Fibroblast of lung (primary cell): ENCODE measurements around the gene SOX9. TPM values are rescaled to one million over a fixed set of nuclear protein-coding genes. Genes with fewer than 3 reads are reported as not detected.

ENCODE experiments used
- DNase-seq, 2 donors: peaks; one replicate each; pipeline versions ENCODE4 v3.0.0 to v3.0.0-alpha.2; 2010; ENCODE audit warnings: low read depth in 2 of 2
- H2AFZ ChIP-seq: 2 replicates; pipeline ENCODE4 v1.5.1; 2012; ENCODE audit warnings: low read length, control low read depth, inconsistent platforms
- H3K27ac ChIP-seq: 2 replicates; pipeline ENCODE4 v1.5.1; 2011; ENCODE audit warnings: low read length, control low read depth; ENCODE audit not compliant: insufficient read depth
- H3K27me3 ChIP-seq: 2 replicates; pipeline ENCODE4 v1.5.1; 2011; ENCODE audit warnings: mild to moderate bottlenecking, low read length; ENCODE audit not compliant: control insufficient read depth, insufficient read depth
- H3K36me3 ChIP-seq: 2 replicates; pipeline ENCODE4 v1.5.1; 2011; ENCODE audit warnings: low read length; ENCODE audit not compliant: control insufficient read depth, insufficient read depth
- H3K4me1 ChIP-seq: 2 replicates; pipeline ENCODE4 v1.5.1; 2011; ENCODE audit warnings: low read length; ENCODE audit not compliant: control insufficient read depth, insufficient read depth; ENCODE audit errors: extremely low read depth
- H3K4me2 ChIP-seq: 2 replicates; pipeline ENCODE4 v1.5.1; 2011; ENCODE audit warnings: low read length, control low read depth; ENCODE audit not compliant: insufficient read depth; ENCODE audit errors: extremely low read depth
- H3K4me3 ChIP-seq, 4 experiments: fragments of 200-600 bp in 1 of 4; sonication (generic) in 1 of 4; replicated peaks in 1 of 4; 2 replicates each; pipeline ENCODE4 v1.5.1; 2011 to 2016; ENCODE audit warnings: low read length in 4 of 4, low read depth in 3 of 4, mild to moderate bottlenecking in 3 of 4, control low read depth in 2 of 4, inconsistent platforms in 1 of 4, mixed read lengths in 1 of 4; ENCODE audit not compliant: insufficient read depth in 1 of 4; ENCODE audit errors: control extremely low read depth in 1 of 4
- H3K79me2 ChIP-seq: 2 replicates; pipeline ENCODE4 v1.5.1; 2012; ENCODE audit warnings: mild to moderate bottlenecking, low read length, inconsistent platforms; ENCODE audit not compliant: control insufficient read depth, insufficient read depth
- H3K9ac ChIP-seq: 2 replicates; pipeline ENCODE4 v1.5.1; 2011; ENCODE audit warnings: mild to moderate bottlenecking, low read length, control low read depth; ENCODE audit not compliant: insufficient read depth
- H3K9me3 ChIP-seq: 2 replicates; pipeline ENCODE4 v1.5.1; 2012; ENCODE audit warnings: low read depth, low read length; ENCODE audit not compliant: control insufficient read depth, insufficient read depth
- H4K20me1 ChIP-seq: 2 replicates; pipeline ENCODE4 v1.5.1; 2011; ENCODE audit warnings: low read length; ENCODE audit not compliant: control insufficient read depth, insufficient read depth; ENCODE audit errors: extremely low read depth
- CTCF ChIP-seq, 2 donors: IDR thresholded peaks in 1 of 2; conservative IDR thresholded peaks in 1 of 2; 1 replicate in 1 of 2; 2 replicates in 1 of 2; pipeline ENCODE4 v1.5.1; 2011 to 2012; ENCODE audit warnings: low read length in 2 of 2, control low read depth in 1 of 2, inconsistent platforms in 1 of 2, low read depth in 1 of 2, mild to moderate bottlenecking in 1 of 2
- EZH2 ChIP-seq: IDR thresholded peaks from 2 replicates; pipeline ENCODE4 v1.5.1; 2012; ENCODE audit warnings: low read length, control low read depth, mild to moderate bottlenecking; ENCODE audit errors: missing control alignments
- polyA plus RNA-seq, 2 donors: library from polyadenylated mRNA; depleted of rRNA in 1 of 2; stranded (reverse) in 1 of 2; unstranded in 1 of 2; fragments of >200 nt; gene quantifications; 2 replicates each; pipeline ENCODE4 v1.2.1, GENCODE V29; 2011 to 2012; ENCODE audit warnings: missing spikeins in 1 of 2
- total RNA-seq: library from RNA; depleted of rRNA; stranded (reverse); fragments of >200 nt; gene quantifications from 2 replicates; pipeline ENCODE4 v1.2.1, GENCODE V29; 2014

SOX9 gene
- total and polyA plus RNA-seq, 2 donors (not counting 1 experiment from before 2014, with no cell fraction given), result 3.1 to 5.4 TPM

GRCh38 chr17:72162569-72162968 lies 41.7 kb downstream of the SOX9 start:
- no peak overlapping the region for H3K4me2 ChIP-seq
- H4K20me1 ChIP-seq, result no peaks in the 10 kb centered on the region
- no peaks in the 10 kb centered on the region for H3K79me2 ChIP-seq
- no peaks in the 10 kb centered on the region for H3K27me3 ChIP-seq
- no peaks in the 10 kb centered on the region for H3K36me3 ChIP-seq
- H3K9me3 ChIP-seq, result no peaks in the 10 kb centered on the region
- DNase-seq, result no peak
- no peak overlapping the region for H2AFZ ChIP-seq
- H3K4me1 ChIP-seq, result no peaks in the 10 kb centered on the region
- no peak overlapping the region for H3K27ac ChIP-seq
- no peak overlapping the region for H3K9ac ChIP-seq
- no peak for TF ChIP-seq EZH2
- TF ChIP-seq CTCF (conservative IDR thresholded peaks at IDR 0.05 in 1 of 2, IDR thresholded peaks at IDR 0.05 in 1 of 2; ENCODE audit: low read depth in 1 of 2, low read length in 2 of 2), result no peak
- no peak overlapping the region for H3K4me3 ChIP-seq

GRCh38 chr17:72163474-72163873 lies 42.7 kb downstream of the SOX9 start:
- Histone ChIP-seq H2AFZ (no peak overlapping the region), H3K9ac (no peak overlapping the region), H3K36me3 (no peaks in the 10 kb centered on the region), H4K20me1 (no peaks in the 10 kb centered on the region), H3K4me3 (no peak overlapping the region), H3K27ac (no peak overlapping the region), H3K79me2 (no peaks in the 10 kb centered on the region), H3K4me1 (no peaks in the 10 kb centered on the region), H3K27me3 (no peaks in the 10 kb centered on the region), H3K4me2 (no peak overlapping the region), H3K9me3 (no peaks in the 10 kb centered on the region)
- TF ChIP-seq CTCF (conservative IDR thresholded peaks at IDR 0.05 in 1 of 2, IDR thresholded peaks at IDR 0.05 in 1 of 2; ENCODE audit: low read depth in 1 of 2, low read length in 2 of 2) (no peak), EZH2 (no peak)
- DNase-seq, result no peak

GRCh38 chr17:72164158-72164739 lies 43.4 kb downstream of the SOX9 start:
- H3K27me3 ChIP-seq, result no peaks in the 10 kb centered on the region
- no peak overlapping the region for H3K9ac ChIP-seq
- H3K9me3 ChIP-seq, result no peaks in the 10 kb centered on the region
- no peak overlapping the region for H3K4me2 ChIP-seq
- no peaks in the 10 kb centered on the region for H3K79me2 ChIP-seq
- TF ChIP-seq EZH2 (no peak), CTCF (conservative IDR thresholded peaks at IDR 0.05 in 1 of 2, IDR thresholded peaks at IDR 0.05 in 1 of 2; ENCODE audit: low read depth in 1 of 2, low read length in 2 of 2) (no peak)
- DNase-seq, result no peak
- H3K36me3 ChIP-seq, result no peaks in the 10 kb centered on the region
- H2AFZ ChIP-seq, result no peak overlapping the region
- no peaks in the 10 kb centered on the region for H4K20me1 ChIP-seq
- H3K4me1 ChIP-seq, result no peaks in the 10 kb centered on the region
- H3K27ac ChIP-seq, result no peak overlapping the region
- H3K4me3 ChIP-seq, result no peak overlapping the region
